Measurements from ENCODE around the gene PWWP2A.

GRCh38 chr5:160159991-160160792, 40.9 kb upstream of the PWWP2A start:
- TF ChIP-seq, protein P1, sequence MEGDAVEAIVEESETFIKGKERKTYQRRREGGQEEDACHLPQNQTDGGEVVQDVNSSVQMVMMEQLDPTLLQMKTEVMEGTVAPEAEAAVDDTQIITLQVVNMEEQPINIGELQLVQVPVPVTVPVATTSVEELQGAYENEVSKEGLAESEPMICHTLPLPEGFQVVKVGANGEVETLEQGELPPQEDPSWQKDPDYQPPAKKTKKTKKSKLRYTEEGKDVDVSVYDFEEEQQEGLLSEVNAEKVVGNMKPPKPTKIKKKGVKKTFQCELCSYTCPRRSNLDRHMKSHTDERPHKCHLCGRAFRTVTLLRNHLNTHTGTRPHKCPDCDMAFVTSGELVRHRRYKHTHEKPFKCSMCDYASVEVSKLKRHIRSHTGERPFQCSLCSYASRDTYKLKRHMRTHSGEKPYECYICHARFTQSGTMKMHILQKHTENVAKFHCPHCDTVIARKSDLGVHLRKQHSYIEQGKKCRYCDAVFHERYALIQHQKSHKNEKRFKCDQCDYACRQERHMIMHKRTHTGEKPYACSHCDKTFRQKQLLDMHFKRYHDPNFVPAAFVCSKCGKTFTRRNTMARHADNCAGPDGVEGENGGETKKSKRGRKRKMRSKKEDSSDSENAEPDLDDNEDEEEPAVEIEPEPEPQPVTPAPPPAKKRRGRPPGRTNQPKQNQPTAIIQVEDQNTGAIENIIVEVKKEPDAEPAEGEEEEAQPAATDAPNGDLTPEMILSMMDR (IDR thresholded peaks at IDR 0.05), result no peak
- no peak for TF ChIP-seq POLR2A (IDR thresholded peaks at IDR 0.05)

All from ovary (tissue), 3 donors.